Activated T-cell treated with anti-CD3 and anti-CD28 coated beads, Interleukin-2, amount 50 U/mL, for 4 hours (primary cell): Measurements from ENCODE around the gene MXRA7. TPM values are rescaled to one million over a fixed set of nuclear protein-coding genes. Genes with fewer than 3 reads are reported as not detected.
"Not testable (repeated sequence)": the region's sequence is repeated elsewhere in the genome, so short reads cannot be mapped to it uniquely, and the experiment has no call there.

Source experiments
- ATAC-seq, 2 donors: fragments of 200-7000 bp; cut with Tn5 transposase; one replicate each; pipeline ENCODE4 v1.10.0; 2021
- DNase-seq: peaks from one replicate; pipeline ENCODE4 v3.0.0-alpha.2; 2020
- H3K27me3 Mint-ChIP-seq: one replicate; pipeline ENCODE4 v1.8.0; 2021; ENCODE audit warnings: low read depth, mixed read lengths
- H3K36me3 Mint-ChIP-seq: one replicate; pipeline ENCODE4 v1.8.0; 2022; ENCODE audit warnings: mixed read lengths; ENCODE audit not compliant: insufficient read depth
- H3K4me1 Mint-ChIP-seq: one replicate; pipeline ENCODE4 v1.8.0; 2021; ENCODE audit warnings: low read depth, mixed read lengths
- H3K4me3 Mint-ChIP-seq: one replicate; pipeline ENCODE4 v1.8.0; 2021; ENCODE audit warnings: mild to moderate bottlenecking, moderate library complexity, mixed read lengths
- H3K9me3 Mint-ChIP-seq: one replicate; pipeline ENCODE4 v1.8.0; 2021; ENCODE audit warnings: mixed read lengths
- total RNA-seq, 3 donors: library from RNA; stranded (reverse); gene quantifications; one replicate each; pipeline ENCODE4 v1.2.1, GENCODE V29; 2021

MXRA7 gene
- total RNA-seq, 3 donors from 2014 or later: 2.0 to 2.3 (median 2.0) TPM

DNA sequence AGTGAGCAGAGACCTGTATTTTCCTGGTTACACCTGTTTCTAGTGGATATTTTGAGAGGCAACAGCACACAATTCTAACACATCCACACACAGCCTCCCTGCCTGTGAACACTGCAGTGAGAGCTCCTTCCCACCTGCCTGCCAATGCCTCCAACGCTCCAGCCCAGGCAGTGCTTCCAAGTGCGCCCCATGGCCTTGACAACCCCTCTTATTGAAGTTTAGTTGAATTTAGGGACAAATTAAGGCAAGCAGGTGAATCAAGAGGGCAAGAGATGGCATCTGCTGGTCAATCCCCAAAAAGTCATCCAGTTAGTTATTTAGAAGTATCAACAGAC is 4.7 kb upstream of the MXRA7 start:
- Mint-ChIP-seq H3K36me3 (peaks cover 38% of the 10 kb centered on the region), H3K27me3 (no peaks in the 10 kb centered on the region), H3K4me3 (no peak overlapping the region), H3K4me1 (peaks cover 39% of the 10 kb centered on the region), H3K9me3 (no peaks in the 10 kb centered on the region)
- DNase-seq: no peak
- no peak for ATAC-seq

DNA sequence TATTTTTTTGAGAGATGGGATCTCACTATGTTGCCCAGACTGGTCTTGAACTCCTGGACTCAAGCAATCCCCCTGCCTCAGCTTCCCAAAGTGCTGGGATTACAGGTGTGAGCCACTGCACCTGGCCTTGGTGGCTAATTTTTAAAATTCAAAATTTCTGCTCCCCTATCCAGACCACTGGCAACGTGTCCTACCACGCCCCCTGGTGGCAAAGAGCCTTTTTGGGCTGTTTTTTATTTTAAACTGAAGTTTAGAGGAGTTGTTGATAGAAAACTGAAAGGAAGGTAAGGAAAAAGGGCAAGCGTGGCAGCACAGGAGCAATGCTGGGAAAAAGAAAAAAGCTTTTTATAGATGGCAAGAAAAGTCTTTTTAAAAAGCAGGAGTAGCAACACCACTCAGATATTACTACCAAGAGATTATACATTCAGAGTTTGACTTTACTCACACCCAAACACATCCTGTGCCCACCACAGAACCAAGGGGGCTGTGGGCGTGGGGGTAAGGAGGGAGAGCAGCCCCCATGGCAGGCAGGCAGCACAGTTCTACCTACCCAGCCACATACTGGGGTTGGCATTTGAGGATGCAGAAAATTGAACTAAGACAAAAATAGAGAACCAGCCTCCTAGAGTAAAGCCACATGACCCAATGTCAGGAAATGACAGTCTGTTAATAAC is 4.2 kb upstream of the MXRA7 start:
- H3K4me3 Mint-ChIP-seq: peak overlapping the region; percentile 45
- ATAC-seq (no peak), DNase-seq (peak; percentile 80)
- peaks cover 36% of the 10 kb centered on the region for H3K36me3 Mint-ChIP-seq
- H3K27me3 Mint-ChIP-seq: no peaks in the 10 kb centered on the region
- no peaks in the 10 kb centered on the region for H3K9me3 Mint-ChIP-seq
- peaks cover 41% of the 10 kb centered on the region for H3K4me1 Mint-ChIP-seq

DNA sequence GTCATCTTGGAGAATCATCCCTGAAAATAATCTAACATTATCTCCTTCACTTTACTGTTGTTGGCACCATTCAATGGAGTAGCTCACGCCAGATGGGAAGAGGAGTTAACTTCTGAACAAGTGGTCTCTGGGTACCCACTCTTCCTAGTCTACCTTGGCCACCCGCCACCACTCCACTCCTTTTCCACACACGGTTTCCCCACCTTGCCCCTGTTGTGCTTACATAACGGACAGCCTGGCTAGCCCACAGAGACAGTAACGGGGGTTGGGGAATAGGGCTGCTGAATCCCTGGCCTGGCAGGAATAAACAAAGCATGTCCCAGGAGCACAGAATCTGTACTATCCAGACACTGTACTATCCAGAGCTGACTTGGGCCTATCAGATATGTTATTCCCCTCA is 3.6 kb upstream of the MXRA7 start:
- no peak overlapping the region for H3K4me3 Mint-ChIP-seq
- peaks cover 35% of the 10 kb centered on the region for H3K36me3 Mint-ChIP-seq
- H3K27me3 Mint-ChIP-seq: no peaks in the 10 kb centered on the region
- DNase-seq (no peak), ATAC-seq (no peak)
- peaks cover 47% of the 10 kb centered on the region for H3K4me1 Mint-ChIP-seq
- H3K9me3 Mint-ChIP-seq: no peaks in the 10 kb centered on the region

DNA sequence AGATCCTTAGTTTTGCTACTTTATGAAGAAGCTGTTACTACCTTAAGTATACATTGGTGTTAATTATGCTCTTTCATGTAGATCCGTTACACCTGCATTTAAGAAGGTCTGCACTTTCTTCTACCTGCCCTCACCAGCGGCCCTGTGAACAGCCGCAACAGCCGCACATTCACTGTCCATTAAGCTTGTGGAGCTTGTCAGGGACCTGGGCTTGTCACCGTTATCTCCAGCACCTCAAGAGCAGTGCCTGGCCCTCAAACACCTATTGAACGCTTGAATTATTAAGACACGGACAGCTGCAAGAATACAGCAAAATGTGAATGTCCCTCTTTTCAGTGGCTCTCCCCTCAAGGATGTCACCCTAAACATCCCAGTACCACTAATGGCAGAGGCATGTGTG is 3.0 kb upstream of the MXRA7 start:
- DNase-seq: no peak
- H3K4me3 Mint-ChIP-seq: no peak overlapping the region
- no peak for ATAC-seq
- no peaks in the 10 kb centered on the region for H3K27me3 Mint-ChIP-seq
- peaks cover 50% of the 10 kb centered on the region for H3K4me1 Mint-ChIP-seq
- H3K9me3 Mint-ChIP-seq: no peaks in the 10 kb centered on the region
- peaks cover 32% of the 10 kb centered on the region for H3K36me3 Mint-ChIP-seq

DNA sequence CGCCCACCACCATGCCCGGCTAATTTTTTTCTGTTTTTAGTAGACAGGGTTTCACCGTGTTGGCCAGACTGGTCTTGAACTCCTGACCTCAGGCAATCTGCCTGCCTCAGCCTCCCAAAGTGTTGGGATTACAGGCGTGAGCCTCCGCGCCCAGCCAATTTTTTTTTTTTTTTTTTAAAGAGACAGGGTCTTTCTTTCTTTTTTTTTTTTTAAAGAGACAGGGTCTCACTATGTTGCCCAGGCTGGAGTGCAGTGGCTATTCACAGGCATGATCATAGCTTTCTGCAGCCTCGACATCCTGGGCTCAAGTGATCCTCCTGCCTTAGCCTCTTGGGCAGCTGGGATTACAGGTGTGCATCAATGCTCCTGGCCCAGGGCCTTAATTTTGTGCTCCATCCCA is 1.6 kb upstream of the MXRA7 start:
- DNase-seq, H3K27me3 Mint-ChIP-seq, H3K9me3 Mint-ChIP-seq, ATAC-seq, H3K4me3 Mint-ChIP-seq: not testable (repeated sequence)
- Mint-ChIP-seq H3K36me3 (peaks cover 25% of the 10 kb centered on the region), H3K4me1 (peaks cover 49% of the 10 kb centered on the region)

DNA sequence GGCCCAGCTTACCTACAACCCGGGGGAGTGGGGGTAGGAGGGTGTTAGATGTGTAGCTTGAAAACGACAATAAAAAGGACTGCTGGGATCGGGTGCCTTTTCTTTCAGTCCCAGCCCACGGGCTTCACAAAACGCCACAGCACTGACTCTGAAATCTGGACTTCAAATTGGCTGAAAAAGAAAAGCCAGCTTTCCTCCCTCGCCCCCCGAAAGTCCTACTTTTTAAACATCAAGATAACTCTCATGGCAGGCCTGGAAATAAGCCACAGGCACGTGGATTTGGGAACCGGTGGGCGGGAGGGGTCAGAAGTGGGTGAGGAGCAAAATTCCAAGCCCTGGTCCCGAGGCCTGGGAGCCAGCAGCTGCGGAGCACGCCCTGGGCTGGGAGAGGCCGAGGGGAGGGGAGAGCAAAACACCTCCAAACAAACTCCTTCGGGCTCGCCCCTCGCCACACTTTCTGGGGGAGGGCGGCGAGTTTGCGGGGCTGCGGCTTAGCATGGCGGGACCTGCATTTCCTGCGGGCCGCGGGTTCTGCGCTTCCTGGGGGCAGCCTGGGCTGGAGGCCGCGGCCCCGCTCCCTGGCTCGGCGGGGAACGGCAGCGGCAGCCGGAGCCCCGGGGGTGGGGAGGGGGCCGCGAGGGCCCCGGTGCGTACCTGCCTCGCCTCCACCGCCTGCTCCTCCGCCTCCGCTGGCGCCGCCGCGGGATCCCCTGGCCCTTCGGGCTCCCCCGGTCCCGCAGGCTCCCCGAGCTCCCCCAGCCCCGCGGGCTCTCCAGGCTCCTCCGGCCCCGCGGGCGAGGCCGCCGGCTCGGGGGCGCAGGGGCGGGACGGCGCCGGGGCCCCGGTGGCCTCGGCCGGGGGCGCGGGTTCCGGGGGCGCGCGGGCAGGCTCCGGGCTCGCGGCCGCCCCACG is 558 bp downstream of the MXRA7 start:
- H3K9me3 Mint-ChIP-seq, H3K27me3 Mint-ChIP-seq, DNase-seq: not testable (repeated sequence)
- ATAC-seq: peak; percentile 40 to 42
- peaks cover 13% of the 10 kb centered on the region for H3K36me3 Mint-ChIP-seq
- H3K4me3 Mint-ChIP-seq: peak overlapping the region; percentile 73
- H3K4me1 Mint-ChIP-seq: peaks cover 33% of the 10 kb centered on the region

DNA sequence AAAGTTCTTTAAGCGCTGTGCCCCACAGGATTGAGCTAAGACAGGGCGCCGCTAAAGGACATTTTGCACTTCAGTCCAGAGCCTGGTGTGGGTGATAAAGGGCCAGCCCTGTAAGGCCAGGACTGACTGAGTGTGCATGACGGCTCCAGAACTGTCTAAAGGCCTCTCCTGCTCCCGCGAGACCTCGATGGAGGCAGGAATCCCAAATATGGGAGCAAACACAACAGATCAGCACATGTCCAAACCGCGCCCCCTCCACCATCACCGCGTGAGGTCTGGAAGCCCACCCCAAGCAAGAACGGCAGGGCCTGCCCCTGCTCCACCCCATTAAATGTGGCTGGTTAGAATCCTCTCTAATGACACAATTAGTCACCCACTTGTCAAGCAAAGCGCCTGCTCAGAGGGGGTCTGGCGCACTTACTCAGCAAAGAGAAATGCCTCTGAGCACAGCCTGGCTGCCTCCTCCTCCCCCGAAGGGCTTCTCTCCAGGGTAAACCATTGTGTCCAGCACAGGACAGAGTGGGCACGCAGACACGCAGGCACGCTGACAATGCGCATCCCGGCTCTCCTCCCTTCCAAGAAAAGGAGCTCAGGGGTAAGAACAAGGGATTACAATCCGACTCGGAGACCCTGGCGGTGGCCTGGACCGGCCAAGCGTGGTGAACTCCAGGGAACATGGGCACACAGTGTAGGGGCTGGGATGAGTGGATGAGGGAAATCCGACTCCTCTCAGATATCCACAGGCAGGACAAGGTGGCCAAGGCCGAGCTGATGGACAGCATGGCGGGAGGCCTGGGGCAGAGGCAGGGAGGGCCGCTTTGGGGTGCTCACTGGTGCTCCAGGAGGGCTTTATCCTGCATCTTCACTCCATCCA is 1.5 kb downstream of the MXRA7 start:
- DNase-seq (no peak), ATAC-seq (no peak)
- Mint-ChIP-seq H3K36me3 (peaks cover 9% of the 10 kb centered on the region), H3K9me3 (no peaks in the 10 kb centered on the region), H3K4me1 (peaks cover 28% of the 10 kb centered on the region), H3K4me3 (peak overlapping the region; percentile 73), H3K27me3 (no peaks in the 10 kb centered on the region)

DNA sequence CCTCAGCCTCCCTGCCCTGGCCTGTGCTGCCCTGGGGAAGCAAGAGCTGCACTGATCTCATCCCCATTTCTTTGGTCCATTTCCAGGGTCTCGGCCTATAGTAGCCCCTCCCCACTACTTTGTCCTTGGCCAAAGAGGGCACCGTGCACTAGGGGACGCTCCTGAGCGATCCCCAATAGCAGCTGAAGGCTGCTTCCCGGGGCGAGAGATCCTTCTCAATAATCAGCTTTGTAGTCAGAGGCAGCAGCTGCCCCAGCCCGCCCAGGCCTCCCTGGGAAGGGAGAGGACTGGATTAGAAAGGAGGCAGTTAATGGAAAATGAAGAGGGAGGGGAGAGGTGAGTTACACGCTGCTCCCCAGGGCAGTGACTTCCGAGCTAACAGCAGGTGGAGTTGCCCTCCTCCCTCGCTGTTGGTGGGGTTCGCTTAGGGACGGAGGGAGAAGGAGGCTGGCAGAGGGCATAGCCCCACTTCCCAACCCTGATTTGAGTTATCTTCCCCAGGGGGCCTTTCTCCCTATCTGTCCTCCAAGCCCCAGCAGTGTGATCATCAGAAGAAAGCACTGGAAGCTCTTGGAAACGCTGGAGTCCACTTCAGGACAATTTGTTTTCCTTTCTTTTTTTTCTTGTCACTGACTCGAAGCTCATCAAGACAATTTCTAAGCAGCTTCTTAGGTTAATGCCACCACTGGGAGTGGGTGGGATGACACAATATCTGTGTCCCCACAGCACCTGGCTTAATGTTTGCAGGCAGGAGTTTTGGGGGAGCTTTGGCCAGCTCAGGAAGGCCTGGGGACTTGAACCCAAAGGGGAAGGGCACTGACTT is 2.6 kb downstream of the MXRA7 start:
- Mint-ChIP-seq H3K27me3 (no peaks in the 10 kb centered on the region), H3K4me3 (no peak overlapping the region), H3K9me3 (no peaks in the 10 kb centered on the region), H3K36me3 (no peaks in the 10 kb centered on the region), H3K4me1 (peaks cover 18% of the 10 kb centered on the region)
- no peak for ATAC-seq
- DNase-seq: no peak

DNA sequence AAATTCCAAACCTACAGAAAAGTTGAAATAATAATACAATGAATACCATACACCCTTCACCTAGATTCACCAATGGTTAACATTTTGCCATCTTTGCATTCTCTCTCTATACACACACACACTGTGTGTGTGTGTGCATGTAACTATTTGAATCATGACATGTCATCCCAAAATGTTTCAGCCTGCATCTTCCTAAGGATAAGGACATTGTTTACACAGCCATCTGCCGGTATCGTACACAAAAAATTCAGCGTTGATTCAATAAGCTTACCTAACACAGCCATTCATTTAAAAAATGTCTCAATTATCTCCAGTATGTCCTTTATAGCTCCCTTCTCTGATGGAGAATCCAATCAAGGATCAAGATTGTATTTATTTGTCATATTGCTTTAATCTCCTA is 3.9 kb downstream of the MXRA7 start:
- ATAC-seq: no peak
- Mint-ChIP-seq H3K9me3 (no peaks in the 10 kb centered on the region), H3K27me3 (no peaks in the 10 kb centered on the region)

DNA sequence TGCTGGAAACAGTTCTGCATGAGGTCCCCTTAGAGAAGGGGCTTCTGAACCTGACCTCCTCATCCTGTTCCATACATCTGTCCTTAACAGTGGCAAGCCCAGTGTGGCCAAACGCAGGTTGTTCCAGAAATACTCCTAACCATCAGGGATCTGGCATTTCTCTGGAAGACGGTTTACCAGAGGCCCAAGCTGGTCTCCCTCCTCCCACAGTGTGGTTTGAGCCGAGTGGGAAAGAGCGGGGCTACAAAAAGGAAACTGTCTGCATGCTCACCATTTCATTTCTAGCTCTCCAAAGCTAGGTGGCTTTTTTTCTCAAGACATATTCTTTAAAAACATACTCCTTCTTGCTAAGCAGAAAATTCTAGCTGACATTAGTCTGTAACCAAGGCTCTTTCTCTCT is 6.0 kb downstream of the MXRA7 start:
- Mint-ChIP-seq H3K4me1 (peaks cover 11% of the 10 kb centered on the region), H3K27me3 (no peaks in the 10 kb centered on the region), H3K4me3 (no peak overlapping the region), H3K9me3 (no peaks in the 10 kb centered on the region), H3K36me3 (no peaks in the 10 kb centered on the region)
- ATAC-seq (no peak), DNase-seq (no peak)

More for the DNA sequence above, 3.9 kb downstream of the MXRA7 start:
- no peak overlapping the region for H3K4me3 Mint-ChIP-seq
- DNase-seq: no peak
- H3K4me1 Mint-ChIP-seq: peaks cover 18% of the 10 kb centered on the region
- H3K36me3 Mint-ChIP-seq: no peaks in the 10 kb centered on the region

DNA sequence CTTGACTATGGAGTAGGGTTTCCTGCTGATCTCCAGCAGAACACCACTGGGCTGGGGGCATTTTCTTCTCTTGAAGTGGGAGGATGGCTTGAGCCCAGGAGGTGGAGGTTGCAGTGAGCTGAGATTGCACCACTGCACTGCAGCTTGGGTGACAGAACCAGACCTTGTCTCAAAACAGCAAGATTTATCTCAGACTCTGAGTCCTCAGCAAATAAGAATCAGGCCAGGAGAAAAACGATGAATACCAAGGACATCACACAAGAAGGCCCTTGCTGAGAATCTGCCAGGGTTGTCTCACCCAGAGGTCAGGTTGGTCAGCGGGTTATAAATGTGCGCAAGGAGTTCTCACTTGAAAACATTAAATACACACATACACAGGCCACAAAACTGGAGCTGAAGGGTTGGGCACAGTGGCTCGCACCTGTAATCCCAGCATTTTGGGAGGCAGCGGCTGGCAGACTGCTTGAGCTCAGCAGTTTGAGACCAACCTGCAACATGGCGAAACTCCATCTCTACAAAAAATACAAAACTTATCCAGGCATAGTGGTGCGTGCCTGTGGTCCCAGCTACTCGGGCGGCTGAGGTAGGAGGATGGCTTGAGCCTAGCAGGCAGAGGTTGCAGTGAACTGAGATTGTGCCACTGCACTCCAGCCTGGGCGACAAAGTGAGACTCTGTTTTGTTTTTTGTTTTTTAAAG is 7.7 kb downstream of the MXRA7 start:
- Mint-ChIP-seq H3K4me1 (peaks cover 4% of the 10 kb centered on the region), H3K27me3 (peaks cover 3% of the 10 kb centered on the region), H3K36me3 (no peaks in the 10 kb centered on the region), H3K4me3 (no peak overlapping the region), H3K9me3 (no peaks in the 10 kb centered on the region)
- DNase-seq (no peak), ATAC-seq (no peak)

DNA sequence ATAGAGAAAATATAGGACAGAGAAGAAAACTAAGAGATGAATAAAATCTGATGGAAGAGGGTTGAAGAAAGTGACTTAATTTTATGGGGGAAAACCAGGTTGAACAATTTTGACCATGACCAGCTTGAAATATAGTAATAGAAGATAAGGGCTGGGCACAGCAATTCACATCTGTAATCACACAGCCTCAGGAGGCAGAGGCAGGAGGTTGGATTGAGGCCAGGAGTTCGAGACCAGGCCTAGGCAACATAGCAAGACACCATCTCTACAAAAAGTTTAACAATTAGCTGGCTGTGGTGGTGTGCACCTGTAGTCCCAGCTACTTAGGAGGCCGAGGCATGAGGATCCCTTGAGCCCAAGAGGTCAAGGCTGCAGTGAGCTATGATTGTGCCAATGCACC is 8.7 kb downstream of the MXRA7 start:
- peaks cover 4% of the 10 kb centered on the region for H3K4me1 Mint-ChIP-seq
- no peak for ATAC-seq
- H3K9me3 Mint-ChIP-seq: no peaks in the 10 kb centered on the region
- H3K36me3 Mint-ChIP-seq: no peaks in the 10 kb centered on the region
- peaks cover 3% of the 10 kb centered on the region for H3K27me3 Mint-ChIP-seq
- H3K4me3 Mint-ChIP-seq: no peak overlapping the region
- DNase-seq: no peak

DNA sequence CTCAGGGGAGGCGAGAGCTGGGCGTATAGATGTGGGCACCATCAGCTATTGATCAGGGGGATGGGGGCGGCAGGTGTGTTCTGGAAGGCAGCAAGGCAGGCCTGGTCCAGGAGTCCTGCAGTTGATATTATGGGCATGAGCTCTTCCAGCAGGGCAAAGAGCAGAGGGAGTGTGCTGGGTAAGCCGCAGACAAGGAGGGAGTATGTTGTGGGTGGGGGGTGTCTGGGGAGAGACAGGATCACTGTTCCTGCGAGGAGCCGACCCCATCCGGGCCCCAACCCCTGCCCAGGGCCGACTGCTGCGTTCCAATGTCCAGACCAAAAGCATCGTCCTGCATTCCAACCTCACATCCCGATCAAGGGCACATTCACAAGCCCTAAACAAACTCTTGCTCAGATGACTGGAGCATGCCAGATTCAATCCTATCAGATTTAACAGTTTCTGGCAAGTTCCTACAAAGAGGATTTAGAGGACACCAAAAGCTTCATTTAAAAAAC is 9.2 kb downstream of the MXRA7 start:
- Mint-ChIP-seq H3K9me3 (no peaks in the 10 kb centered on the region), H3K36me3 (no peaks in the 10 kb centered on the region), H3K27me3 (peaks cover 3% of the 10 kb centered on the region), H3K4me3 (no peak overlapping the region), H3K4me1 (peaks cover 4% of the 10 kb centered on the region)
- ATAC-seq (no peak), DNase-seq (no peak)
